ENCODE results near the gene GLI3. TPM values are rescaled to one million over a fixed set of nuclear protein-coding genes. Genes with fewer than 3 reads are reported as not detected.
A peak's percentile ranks its signal among the peaks of the same experiment; 100 is the strongest.

The GLI3 gene
- total and polyA plus RNA-seq, 12 donors: 0.51 to 9.1 (median 5.3) TPM

DNA sequence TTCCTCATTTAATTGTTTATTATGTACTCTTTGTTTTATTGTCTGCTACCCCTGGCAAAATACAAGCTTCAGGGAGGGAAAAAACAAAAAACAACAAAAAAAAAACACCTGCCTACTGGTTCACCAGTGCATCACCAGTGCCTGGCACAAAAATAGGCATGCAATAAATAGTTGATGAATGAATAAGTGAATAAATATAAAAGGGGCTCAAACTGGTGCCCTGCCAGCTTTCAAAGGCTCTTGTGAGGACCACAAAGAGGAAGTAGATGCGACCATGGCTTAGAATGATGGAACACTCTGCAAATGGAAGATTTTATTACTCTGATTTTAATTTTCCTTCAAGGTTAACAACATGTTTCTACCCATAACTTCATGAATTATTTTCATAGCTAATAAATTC lies 321.1 kb downstream of the GLI3 start:
- intact Hi-C loops (cut with DNase I): no loop called here
- Histone ChIP-seq H3K36me3 (no peaks in the 10 kb centered on the region), H3K27me3 (peaks cover 0 to 5% (median 0%) of the 10 kb centered on the region in 7 donors), H3K27ac (peak overlapping the region in 2 of 10 donors; percentile 24 to 26), H3K4me1 (peaks cover 0 to 4% (median 0%) of the 10 kb centered on the region in 9 donors), H3K4me3 (no peak overlapping the region), H3K9me3 (no peaks in the 10 kb centered on the region)
- 83 to 96% methylated on average over 1 of the region's 1 CpG for WGBS, 2 donors
- ATAC-seq (no peak), DNase-seq (no peak)
- TF ChIP-seq, protein P1, sequence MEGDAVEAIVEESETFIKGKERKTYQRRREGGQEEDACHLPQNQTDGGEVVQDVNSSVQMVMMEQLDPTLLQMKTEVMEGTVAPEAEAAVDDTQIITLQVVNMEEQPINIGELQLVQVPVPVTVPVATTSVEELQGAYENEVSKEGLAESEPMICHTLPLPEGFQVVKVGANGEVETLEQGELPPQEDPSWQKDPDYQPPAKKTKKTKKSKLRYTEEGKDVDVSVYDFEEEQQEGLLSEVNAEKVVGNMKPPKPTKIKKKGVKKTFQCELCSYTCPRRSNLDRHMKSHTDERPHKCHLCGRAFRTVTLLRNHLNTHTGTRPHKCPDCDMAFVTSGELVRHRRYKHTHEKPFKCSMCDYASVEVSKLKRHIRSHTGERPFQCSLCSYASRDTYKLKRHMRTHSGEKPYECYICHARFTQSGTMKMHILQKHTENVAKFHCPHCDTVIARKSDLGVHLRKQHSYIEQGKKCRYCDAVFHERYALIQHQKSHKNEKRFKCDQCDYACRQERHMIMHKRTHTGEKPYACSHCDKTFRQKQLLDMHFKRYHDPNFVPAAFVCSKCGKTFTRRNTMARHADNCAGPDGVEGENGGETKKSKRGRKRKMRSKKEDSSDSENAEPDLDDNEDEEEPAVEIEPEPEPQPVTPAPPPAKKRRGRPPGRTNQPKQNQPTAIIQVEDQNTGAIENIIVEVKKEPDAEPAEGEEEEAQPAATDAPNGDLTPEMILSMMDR (IDR thresholded peaks at IDR 0.05): no peak

- intact Hi-C loops (cut with DNase I): no loop called here
- WGBS, 2 donors: 74 to 77% methylated on average over 6 of the region's 6 CpGs
- TF ChIP-seq, protein P1 (IDR thresholded peaks at IDR 0.05): no peak
- Histone ChIP-seq H3K36me3 (no peaks in the 10 kb centered on the region), H3K4me3 (no peak overlapping the region), H3K9me3 (peaks cover 0 to 6% (median 0%) of the 10 kb centered on the region in 11 donors), H3K4me1 (peaks cover 0 to 4% (median 0%) of the 10 kb centered on the region in 9 donors), H3K27me3 (no peaks in the 10 kb centered on the region), H3K27ac (no peak overlapping the region)
- ATAC-seq (no peak), DNase-seq (no peak)
Observed at GRCh38 chr7:41912851-41913567, 324.0 kb downstream of the GLI3 start.

- peaks cover 0 to 6% (median 0%) of the 10 kb centered on the region in 11 donors for H3K9me3 ChIP-seq
- no peak overlapping the region for H3K4me3 ChIP-seq
- 63 to 64% methylated on average over 2 of the region's 2 CpGs for WGBS, 2 donors
- no peaks in the 10 kb centered on the region for H3K27me3 ChIP-seq
- peaks cover 0 to 4% (median 0%) of the 10 kb centered on the region in 9 donors for H3K4me1 ChIP-seq
- H3K36me3 ChIP-seq: no peaks in the 10 kb centered on the region
- TF ChIP-seq, protein P1 (IDR thresholded peaks at IDR 0.05): no peak
- no peak overlapping the region for H3K27ac ChIP-seq
- DNase-seq (no peak), ATAC-seq (no peak)
- intact Hi-C loops (cut with DNase I): no loop called here
Observed at GRCh38 chr7:41912426-41912825, 324.6 kb downstream of the GLI3 start.

DNA sequence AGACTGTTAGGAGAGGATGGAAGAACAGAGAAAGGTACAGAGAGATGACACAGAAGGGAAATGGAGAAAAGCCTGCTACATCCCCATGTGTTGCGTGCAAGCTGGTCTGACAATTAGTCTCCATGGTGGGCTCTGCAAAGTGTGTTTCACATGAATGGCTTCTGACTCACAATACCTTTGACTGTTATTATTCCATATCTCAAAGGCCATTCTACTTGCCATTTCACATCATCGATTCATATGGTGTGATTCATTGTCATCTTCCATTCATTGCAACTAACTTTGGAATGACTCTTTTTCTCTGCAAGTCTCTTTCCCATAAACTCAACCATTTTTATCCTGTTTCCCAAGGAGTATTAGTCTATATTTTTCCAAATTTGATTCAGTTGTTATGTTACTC lies 325.2 kb downstream of the GLI3 start:
- H3K27ac ChIP-seq: no peak overlapping the region
- DNase-seq (no peak), ATAC-seq (no peak)
- TF ChIP-seq, protein P1 (IDR thresholded peaks at IDR 0.05): no peak
- no peak overlapping the region for H3K4me3 ChIP-seq
- intact Hi-C loops (cut with DNase I): no loop called here
- WGBS, 2 donors: 94 to 96% methylated on average over 2 of the region's 2 CpGs
- peaks cover 0 to 4% (median 0%) of the 10 kb centered on the region in 9 donors for H3K4me1 ChIP-seq
- H3K9me3 ChIP-seq: peaks cover 0 to 6% (median 0%) of the 10 kb centered on the region in 11 donors
- H3K36me3 ChIP-seq: no peaks in the 10 kb centered on the region
- H3K27me3 ChIP-seq: no peaks in the 10 kb centered on the region
